ENCODE data around the gene RIPOR1. TPM values are rescaled to one million over a fixed set of nuclear protein-coding genes. Genes with fewer than 3 reads are reported as not detected.

Gene RIPOR1
- total RNA-seq, 1 experiment from 2014 or later, result 82.2 TPM

DNA sequence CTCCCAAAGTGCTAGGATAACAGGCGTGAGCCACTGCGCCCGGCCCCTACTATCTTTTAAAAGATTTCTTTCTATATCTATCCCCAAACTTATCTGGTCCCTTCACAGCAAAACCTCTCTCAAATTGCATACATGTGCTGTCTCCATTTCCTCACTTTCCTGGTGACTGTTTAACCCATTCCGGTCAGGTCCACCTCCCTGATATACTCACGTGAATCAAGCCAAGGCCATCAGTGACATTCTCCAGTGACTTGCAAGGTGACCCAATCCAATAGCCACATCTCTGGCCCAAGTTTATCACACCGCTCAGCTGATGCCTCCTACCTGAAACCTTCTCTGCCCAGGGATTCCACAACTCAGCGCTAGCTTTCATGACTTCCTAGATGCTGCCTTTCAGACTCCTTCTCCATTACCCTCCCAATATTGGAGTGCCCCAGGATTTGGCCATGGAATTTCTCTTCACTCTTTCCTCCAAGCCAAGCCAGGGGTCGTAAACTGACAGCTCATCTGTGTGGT lies 32.3 kb downstream of the RIPOR1 start:
- ChIA-PET CTCF (interaction anchor here (0.6 to 1.2 kb wide), 2 partner anchors 14 to 81 kb away, joined by 3 to 4 read pairs; no protein-coding TSS in a partner anchor), POLR2A (interaction anchor here (0.7 kb wide), 1 partner anchor 314 kb away, joined by 3 read pairs; no protein-coding TSS in a partner anchor)
- no peak for ATAC-seq
- no peak for DNase-seq (ENCODE audit: low read depth, low spot score)
- Histone ChIP-seq H3K4me1 (ENCODE audit: control insufficient read depth, insufficient read depth, low read length) (peaks cover 9% of the 10 kb centered on the region), H3K4me3 (ENCODE audit: low read depth in 2 of 2, low read length in 2 of 2) (peak overlapping the region; percentile 65 to 82), H3K27ac (ENCODE audit: low read length) (peak overlapping the region; percentile 89), H3K27me3 (ENCODE audit: control insufficient read depth, insufficient read depth, low read length) (no peaks in the 10 kb centered on the region), H3K36me3 (ENCODE audit: control insufficient read depth, insufficient read depth, low read length) (peaks cover 5% of the 10 kb centered on the region; the same call in 1 of the 2 replicates), H3K9me3 (ENCODE audit: control insufficient read depth, insufficient read depth, low read depth, low read length) (no peaks in the 10 kb centered on the region)
- TF ChIP-seq SIN3A (IDR thresholded peaks at IDR 0.05; ENCODE audit: borderline replicate concordance, insufficient read depth, low read depth, low read length), result no peak
- TSS peak; percentile 92 for BruUV-seq (replicated peaks)
- in situ Hi-C loops (cut with HindIII; ENCODE audit: low pct_unique_long_range_greater_than_20kb, low sequenced_read_pairs), result no loop called here
- intact Hi-C loops (cut with micrococcal nuclease; ENCODE audit: unreplicated experiment), result no loop called here

GRCh38 chr16:67561501-67561823 lies 32.8 kb downstream of the RIPOR1 start:
- in situ Hi-C loops (cut with HindIII; ENCODE audit: low pct_unique_long_range_greater_than_20kb, low sequenced_read_pairs) (no loop called here), intact Hi-C loops (cut with micrococcal nuclease; ENCODE audit: unreplicated experiment) (no loop called here)
- Histone ChIP-seq H3K4me3 (ENCODE audit: low read depth in 2 of 2, low read length in 2 of 2) (peak overlapping the region; percentile 65 to 82), H3K36me3 (ENCODE audit: control insufficient read depth, insufficient read depth, low read length) (peaks cover 5% of the 10 kb centered on the region; the same call in 1 of the 2 replicates), H3K27ac (ENCODE audit: low read length) (peak overlapping the region; percentile 89), H3K9me3 (ENCODE audit: control insufficient read depth, insufficient read depth, low read depth, low read length) (no peaks in the 10 kb centered on the region), H3K4me1 (ENCODE audit: control insufficient read depth, insufficient read depth, low read length) (peaks cover 11% of the 10 kb centered on the region), H3K27me3 (ENCODE audit: control insufficient read depth, insufficient read depth, low read length) (no peaks in the 10 kb centered on the region)
- CTCF ChIA-PET, result interaction anchor here (0.6 to 1.2 kb wide), 3 partner anchors 14 to 492 kb away, joined by 3 to 6 read pairs (median 4); no protein-coding TSS in a partner anchor
- no TSS peak for BruUV-seq (replicated peaks)
- POLR2A ChIA-PET, result no interaction called here
- TF ChIP-seq POLR2AphosphoS5 (IDR thresholded peaks at IDR 0.05; ENCODE audit: low read depth, low read length), result no peak
- no peak for TF ChIP-seq SIN3A (IDR thresholded peaks at IDR 0.05; ENCODE audit: borderline replicate concordance, insufficient read depth, low read depth, low read length)
- TF ChIP-seq, protein P1, sequence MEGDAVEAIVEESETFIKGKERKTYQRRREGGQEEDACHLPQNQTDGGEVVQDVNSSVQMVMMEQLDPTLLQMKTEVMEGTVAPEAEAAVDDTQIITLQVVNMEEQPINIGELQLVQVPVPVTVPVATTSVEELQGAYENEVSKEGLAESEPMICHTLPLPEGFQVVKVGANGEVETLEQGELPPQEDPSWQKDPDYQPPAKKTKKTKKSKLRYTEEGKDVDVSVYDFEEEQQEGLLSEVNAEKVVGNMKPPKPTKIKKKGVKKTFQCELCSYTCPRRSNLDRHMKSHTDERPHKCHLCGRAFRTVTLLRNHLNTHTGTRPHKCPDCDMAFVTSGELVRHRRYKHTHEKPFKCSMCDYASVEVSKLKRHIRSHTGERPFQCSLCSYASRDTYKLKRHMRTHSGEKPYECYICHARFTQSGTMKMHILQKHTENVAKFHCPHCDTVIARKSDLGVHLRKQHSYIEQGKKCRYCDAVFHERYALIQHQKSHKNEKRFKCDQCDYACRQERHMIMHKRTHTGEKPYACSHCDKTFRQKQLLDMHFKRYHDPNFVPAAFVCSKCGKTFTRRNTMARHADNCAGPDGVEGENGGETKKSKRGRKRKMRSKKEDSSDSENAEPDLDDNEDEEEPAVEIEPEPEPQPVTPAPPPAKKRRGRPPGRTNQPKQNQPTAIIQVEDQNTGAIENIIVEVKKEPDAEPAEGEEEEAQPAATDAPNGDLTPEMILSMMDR (IDR thresholded peaks at IDR 0.05), result no peak
- TF ChIP-seq, protein P2, sequence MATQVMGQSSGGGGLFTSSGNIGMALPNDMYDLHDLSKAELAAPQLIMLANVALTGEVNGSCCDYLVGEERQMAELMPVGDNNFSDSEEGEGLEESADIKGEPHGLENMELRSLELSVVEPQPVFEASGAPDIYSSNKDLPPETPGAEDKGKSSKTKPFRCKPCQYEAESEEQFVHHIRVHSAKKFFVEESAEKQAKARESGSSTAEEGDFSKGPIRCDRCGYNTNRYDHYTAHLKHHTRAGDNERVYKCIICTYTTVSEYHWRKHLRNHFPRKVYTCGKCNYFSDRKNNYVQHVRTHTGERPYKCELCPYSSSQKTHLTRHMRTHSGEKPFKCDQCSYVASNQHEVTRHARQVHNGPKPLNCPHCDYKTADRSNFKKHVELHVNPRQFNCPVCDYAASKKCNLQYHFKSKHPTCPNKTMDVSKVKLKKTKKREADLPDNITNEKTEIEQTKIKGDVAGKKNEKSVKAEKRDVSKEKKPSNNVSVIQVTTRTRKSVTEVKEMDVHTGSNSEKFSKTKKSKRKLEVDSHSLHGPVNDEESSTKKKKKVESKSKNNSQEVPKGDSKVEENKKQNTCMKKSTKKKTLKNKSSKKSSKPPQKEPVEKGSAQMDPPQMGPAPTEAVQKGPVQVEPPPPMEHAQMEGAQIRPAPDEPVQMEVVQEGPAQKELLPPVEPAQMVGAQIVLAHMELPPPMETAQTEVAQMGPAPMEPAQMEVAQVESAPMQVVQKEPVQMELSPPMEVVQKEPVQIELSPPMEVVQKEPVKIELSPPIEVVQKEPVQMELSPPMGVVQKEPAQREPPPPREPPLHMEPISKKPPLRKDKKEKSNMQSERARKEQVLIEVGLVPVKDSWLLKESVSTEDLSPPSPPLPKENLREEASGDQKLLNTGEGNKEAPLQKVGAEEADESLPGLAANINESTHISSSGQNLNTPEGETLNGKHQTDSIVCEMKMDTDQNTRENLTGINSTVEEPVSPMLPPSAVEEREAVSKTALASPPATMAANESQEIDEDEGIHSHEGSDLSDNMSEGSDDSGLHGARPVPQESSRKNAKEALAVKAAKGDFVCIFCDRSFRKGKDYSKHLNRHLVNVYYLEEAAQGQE (IDR thresholded peaks at IDR 0.05; ENCODE audit: insufficient read depth in 1 of 2, low read depth in 2 of 2, low read length in 1 of 2), result no peak
- no peak for TF ChIP-seq TCF7L2 (IDR thresholded peaks at IDR 0.05; ENCODE audit: low read depth, low read length)
- no peak for DNase-seq (ENCODE audit: low read depth, low spot score)
- ATAC-seq, result no peak
